ENCODE results near the gene MPPED2.

The MPPED2 gene
- long read RNA-seq = 0 reads

GRCh38 chr11:30586251-30587144 is at the start of gene MPPED2:
Gene MPPED2 (minus strand): TSS chr11:30586353. CDS start chr11:30580373, 5,980 bp downstream.
- H3K27ac ChIP-seq (replicated peaks) = no peak within 1 kb of the TSS
- H3K27me3 ChIP-seq (ENCODE audit: insufficient read depth, poor library complexity, severe bottlenecking) = peaks cover 18% of the 10 kb centered on the region
- H3K4me3 ChIP-seq (replicated peaks; ENCODE audit: insufficient read depth, low read length) = peak within 1 kb of the TSS; percentile 41
- no peak for TF ChIP-seq GABPA (IDR thresholded peaks at IDR 0.05; ENCODE audit: low read depth)
- TF ChIP-seq CTCF (IDR thresholded peaks at IDR 0.05; ENCODE audit: insufficient read depth, low read length) = peak; percentile 17
- DNase-seq (ENCODE audit: low read depth in 1 of 2, low spot score in 1 of 2) = peak in 1 of 2 experiments; percentile 8

GRCh38 chr11:30635401-30635989 is 49.3 kb upstream of the MPPED2 start:
- TF ChIP-seq REST (IDR thresholded peaks at IDR 0.05; ENCODE audit: insufficient replicate concordance, low read depth) (no peak), CTCF (IDR thresholded peaks at IDR 0.05; ENCODE audit: insufficient read depth, low read length) (no peak), SPI1 (IDR thresholded peaks at IDR 0.05; ENCODE audit: borderline replicate concordance, low read depth) (no peak), POLR2AphosphoS5 (IDR thresholded peaks at IDR 0.05; ENCODE audit: low read depth) (no peak), GABPA (IDR thresholded peaks at IDR 0.05; ENCODE audit: low read depth) (no peak)
- no peak overlapping the region for H3K27ac ChIP-seq (replicated peaks)
- no peak overlapping the region for H3K4me3 ChIP-seq (replicated peaks; ENCODE audit: insufficient read depth, low read length)
- DNase-seq (ENCODE audit: low read depth in 1 of 2, low spot score in 1 of 2) = no peak
- no peaks in the 10 kb centered on the region for H3K27me3 ChIP-seq (ENCODE audit: insufficient read depth, poor library complexity, severe bottlenecking)

GRCh38 chr11:30631148-30631547 is 45.0 kb upstream of the MPPED2 start:
- Histone ChIP-seq H3K4me3 (replicated peaks; ENCODE audit: insufficient read depth, low read length) (no peak overlapping the region), H3K27me3 (ENCODE audit: insufficient read depth, poor library complexity, severe bottlenecking) (no peaks in the 10 kb centered on the region), H3K27ac (replicated peaks) (no peak overlapping the region)
- TF ChIP-seq GABPA (IDR thresholded peaks at IDR 0.05; ENCODE audit: low read depth) (no peak), SPI1 (IDR thresholded peaks at IDR 0.05; ENCODE audit: borderline replicate concordance, low read depth) (no peak)
- no peak for DNase-seq (ENCODE audit: low read depth in 1 of 2, low spot score in 1 of 2)

GRCh38 chr11:30619767-30620166 is 33.6 kb upstream of the MPPED2 start:
- no peak for DNase-seq (ENCODE audit: low read depth in 1 of 2, low spot score in 1 of 2)
- no peak for TF ChIP-seq SPI1 (IDR thresholded peaks at IDR 0.05; ENCODE audit: borderline replicate concordance, low read depth)
- TF ChIP-seq POLR2AphosphoS5 (IDR thresholded peaks at IDR 0.05; ENCODE audit: low read depth) = no peak
- no peak overlapping the region for H3K4me3 ChIP-seq (replicated peaks; ENCODE audit: insufficient read depth, low read length)
- no peaks in the 10 kb centered on the region for H3K27me3 ChIP-seq (ENCODE audit: insufficient read depth, poor library complexity, severe bottlenecking)
- H3K27ac ChIP-seq (replicated peaks) = no peak overlapping the region

GRCh38 chr11:30617762-30618161 is 31.6 kb upstream of the MPPED2 start:
- no peak for DNase-seq (ENCODE audit: low read depth in 1 of 2, low spot score in 1 of 2)
- H3K4me3 ChIP-seq (replicated peaks; ENCODE audit: insufficient read depth, low read length) = no peak overlapping the region
- TF ChIP-seq POLR2AphosphoS5 (IDR thresholded peaks at IDR 0.05; ENCODE audit: low read depth) (no peak), SPI1 (IDR thresholded peaks at IDR 0.05; ENCODE audit: borderline replicate concordance, low read depth) (peak; percentile 50; the same call in 1 of the 2 replicates)
- no peak overlapping the region for H3K27ac ChIP-seq (replicated peaks)
- H3K27me3 ChIP-seq (ENCODE audit: insufficient read depth, poor library complexity, severe bottlenecking) = no peaks in the 10 kb centered on the region

- H3K27ac ChIP-seq (replicated peaks) = no peak overlapping the region
- H3K4me3 ChIP-seq (replicated peaks; ENCODE audit: insufficient read depth, low read length) = no peak overlapping the region
- no peaks in the 10 kb centered on the region for H3K27me3 ChIP-seq (ENCODE audit: insufficient read depth, poor library complexity, severe bottlenecking)
- DNase-seq (ENCODE audit: low read depth in 1 of 2, low spot score in 1 of 2) = no peak
- TF ChIP-seq CTCF (IDR thresholded peaks at IDR 0.05; ENCODE audit: insufficient read depth, low read length) (no peak), REST (IDR thresholded peaks at IDR 0.05; ENCODE audit: insufficient replicate concordance, low read depth) (no peak), GABPA (IDR thresholded peaks at IDR 0.05; ENCODE audit: low read depth) (no peak), POLR2AphosphoS5 (IDR thresholded peaks at IDR 0.05; ENCODE audit: low read depth) (no peak), SPI1 (IDR thresholded peaks at IDR 0.05; ENCODE audit: borderline replicate concordance, low read depth) (no peak)
Observed at GRCh38 chr11:30610628-30611027, 24.5 kb upstream of the MPPED2 start.

Data from HL-60 (cell line).